Endothelial cell of umbilical vein (primary cell): Measurements from ENCODE around the gene CDX1. TPM values are rescaled to one million over a fixed set of nuclear protein-coding genes. Genes with fewer than 3 reads are reported as not detected.

Experiments
- BruUV-seq: library from RNA; stranded (reverse); fragments of 400-500 nt; replicated peaks from 2 replicates; lab custom pipeline; 2021; lab: Mats Ljungman, UMichigan
- CTCF ChIA-PET: fragments of 300-600, 350-600 bp; sonication (Branson Sonifier 250); formaldehyde crosslinking; loops from one replicate; lab custom pipeline; 2021; ENCODE audit warnings: antibody characterized with exemption, inconsistent platforms; lab: Charles Lee
- POLR2A ChIA-PET: fragments of 300-600, 350-600 bp; sonication (Branson Sonifier 250); formaldehyde crosslinking; loops from one replicate; lab custom pipeline; 2021; ENCODE audit warnings: antibody characterized with exemption, inconsistent platforms; lab: Charles Lee
- DNase-seq: peaks from one replicate; pipeline ENCODE4 v3.0.0-alpha.2; 2011; ENCODE audit warnings: low read depth, low spot score
- FAIRE-seq: peaks from 2 replicates; lab custom pipeline; 2011; peaks lifted over from hg19 to GRCh38; lab: Jason Lieb, UNC
- H2AFZ ChIP-seq: 2 replicates; pipeline ENCODE4 v1.6.0; 2012; ENCODE audit warnings: low read depth, low read length, control low read depth, inconsistent platforms
- H3K27ac ChIP-seq: 2 replicates; pipeline ENCODE4 v1.5.1; 2011; ENCODE audit warnings: low read depth, mild to moderate bottlenecking, control low read depth, low read length, moderate library complexity; ENCODE audit not compliant: insufficient read depth
- H3K27me3 ChIP-seq, 2 experiments: 2 replicates each; pipeline versions ENCODE4 v1.6.0 to v1.6.1; 2011; ENCODE audit warnings: low read length in 2 of 2, mixed read lengths in 1 of 2; ENCODE audit not compliant: control insufficient read depth in 2 of 2, insufficient read depth in 2 of 2
- H3K36me3 ChIP-seq, 2 experiments: 2 replicates in 1 of 2; 3 replicates in 1 of 2; pipeline ENCODE4 v1.5.1; 2011; ENCODE audit warnings: low read length in 2 of 2, mild to moderate bottlenecking in 1 of 2, moderate library complexity in 1 of 2; ENCODE audit not compliant: control insufficient read depth in 2 of 2, insufficient read depth in 2 of 2; ENCODE audit errors: extremely low read depth in 1 of 2
- H3K4me1 ChIP-seq: 3 replicates; pipeline ENCODE4 v1.5.1; 2011; ENCODE audit warnings: mild to moderate bottlenecking, low read length; ENCODE audit not compliant: control insufficient read depth, insufficient read depth; ENCODE audit errors: extremely low read depth
- H3K4me2 ChIP-seq: 2 replicates; pipeline ENCODE4 v1.6.1; 2011; ENCODE audit warnings: low read length, control low read depth, mixed read lengths; ENCODE audit not compliant: insufficient read depth
- H3K4me3 ChIP-seq, 3 experiments: fragments of 200-600 bp in 1 of 3; sonication (generic), shearing (Covaris generic) in 1 of 3; replicated peaks in 1 of 3; 2 replicates each; pipeline ENCODE4 v1.5.1; 2011 to 2016; ENCODE audit warnings: control low read depth in 3 of 3, low read length in 3 of 3, mild to moderate bottlenecking in 2 of 3, inconsistent platforms in 1 of 3, low read depth in 1 of 3, moderate library complexity in 1 of 3; ENCODE audit not compliant: insufficient read depth in 1 of 3
- H3K79me2 ChIP-seq: 2 replicates; pipeline ENCODE4 v1.6.0; 2012; ENCODE audit warnings: low read length, inconsistent platforms; ENCODE audit not compliant: control insufficient read depth, insufficient read depth
- H3K9ac ChIP-seq: replicated peaks from 2 replicates; pipeline ENCODE3; 2011; ENCODE audit warnings: low read length, control low read depth; ENCODE audit not compliant: insufficient read depth; ENCODE audit errors: extremely low read depth
- H3K9me1 ChIP-seq: replicated peaks from 3 replicates; pipeline ENCODE4 v1.6.0; 2011; ENCODE audit warnings: mild to moderate bottlenecking, low read length; ENCODE audit not compliant: control insufficient read depth, insufficient read depth; ENCODE audit errors: extremely low read depth
- H3K9me3 ChIP-seq: replicated peaks from 2 replicates; pipeline ENCODE4 v1.5.1; 2012; ENCODE audit warnings: low read length, inconsistent platforms; ENCODE audit not compliant: control insufficient read depth, insufficient read depth
- H4K20me1 ChIP-seq: replicated peaks from 2 replicates; pipeline ENCODE3; 2011; ENCODE audit warnings: mild to moderate bottlenecking, low read length; ENCODE audit not compliant: control insufficient read depth, insufficient read depth; ENCODE audit errors: extremely low read depth
- EZH2 ChIP-seq: IDR thresholded peaks from 2 replicates; pipeline ENCODE4 v1.6.1; 2012; ENCODE audit warnings: borderline replicate concordance, low read depth, mild to moderate bottlenecking, moderate library complexity, low read length, inconsistent platforms; ENCODE audit not compliant: severe bottlenecking
- FOS ChIP-seq: IDR thresholded peaks from 2 replicates; pipeline ENCODE4 v1.6.1; 2011; ENCODE audit warnings: mild to moderate bottlenecking, low read length, moderate library complexity, borderline replicate concordance; ENCODE audit not compliant: insufficient read depth
- GATA2 ChIP-seq: IDR thresholded peaks from 2 replicates; pipeline ENCODE4 v1.7.0; 2011; ENCODE audit warnings: low read depth, mild to moderate bottlenecking, moderate library complexity, mixed read lengths, low read length; ENCODE audit not compliant: insufficient read length, insufficient read depth
- JUN ChIP-seq: IDR thresholded peaks from 2 replicates; pipeline ENCODE4 v1.6.1; 2011; ENCODE audit warnings: borderline replicate concordance, low read depth; ENCODE audit not compliant: insufficient read length, insufficient read depth
- dilution Hi-C: fragments of 300-500 bp; cut with MboI; formaldehyde crosslinking; loops from one replicate; pipeline ENCODE4 v1.15.0; 2019; ENCODE audit warnings: low sequenced_read_pairs; ENCODE audit not compliant: extremely low pct_ligation_motif_present
- intact Hi-C: fragments of 100-400 bp; cut with micrococcal nuclease; formaldehyde crosslinking; loops from one replicate; pipeline ENCODE4 v1.10.0; 2022
- polyA plus RNA-seq, 4 experiments: library from polyadenylated mRNA; depleted of rRNA in 3 of 4; stranded (reverse) in 3 of 4; unstranded in 1 of 4; fragments of >200 nt; gene quantifications; 2 replicates each; pipeline versions ENCODE4 v1.2.1 to v1.2.3, GENCODE V29; 2011 to 2012; ENCODE audit warnings: missing spikeins in 1 of 4
- total RNA-seq: library from RNA; stranded (reverse); gene quantifications from 2 replicates; pipeline ENCODE4 v1.2.3, GENCODE V29; 2021

The CDX1 gene
- total and polyA plus RNA-seq, 2 donors (not counting 3 experiments of a cell fraction or from before 2014, with no cell fraction given): not detected

DNA sequence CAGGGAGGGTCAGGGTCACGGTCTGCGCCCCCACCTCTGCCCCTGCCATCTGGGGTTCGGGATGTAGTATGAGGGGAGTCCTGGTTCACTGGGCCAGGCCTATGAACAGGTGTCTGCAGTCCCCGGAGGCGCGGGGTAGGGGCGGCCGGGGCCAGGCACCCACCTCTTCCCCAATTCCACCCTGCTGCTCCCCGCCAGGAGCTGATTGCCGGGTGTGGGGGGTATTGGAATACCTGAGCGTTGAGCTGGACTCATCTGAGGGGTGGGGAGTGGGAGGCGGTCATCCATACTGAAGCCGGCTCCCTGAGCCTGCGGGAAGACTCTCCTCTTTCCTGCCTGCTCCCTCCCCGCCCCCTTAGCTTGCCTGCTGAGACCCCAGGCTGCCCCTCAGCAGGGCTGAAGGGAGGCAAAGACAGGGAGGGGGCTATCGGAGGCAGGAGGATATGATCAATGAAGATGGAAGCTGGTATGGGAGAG lies 24.0 kb downstream of the CDX1 start:
- peak; percentile 19 for TF ChIP-seq EZH2
- no peak for TF ChIP-seq FOS
- Histone ChIP-seq H2AFZ (no peak overlapping the region), H3K9me3 (no peaks in the 10 kb centered on the region), H3K79me2 (no peaks in the 10 kb centered on the region), H3K36me3 (no peaks in the 10 kb centered on the region), H3K9me1 (no peaks in the 10 kb centered on the region), H3K4me3 (no peak overlapping the region), H3K9ac (no peak overlapping the region), H3K27ac (no peak overlapping the region), H4K20me1 (no peaks in the 10 kb centered on the region), H3K4me1 (no peaks in the 10 kb centered on the region), H3K4me2 (no peak overlapping the region), H3K27me3 (peaks cover 55 to 58% of the 10 kb centered on the region in 2 experiments)
- ChIA-PET CTCF (no interaction called here), POLR2A (no interaction called here)
- no peak for FAIRE-seq
- dilution Hi-C loops: no loop called here
- intact Hi-C loops: no loop called here
- no peak for DNase-seq
- BruUV-seq: no TSS peak

GRCh38 chr5:150190987-150191386 lies 24.4 kb downstream of the CDX1 start:
- dilution Hi-C loops: no loop called here
- no peaks in the 10 kb centered on the region for H3K36me3 ChIP-seq
- no peak overlapping the region for H3K9ac ChIP-seq
- no peaks in the 10 kb centered on the region for H4K20me1 ChIP-seq
- H3K9me1 ChIP-seq: no peaks in the 10 kb centered on the region
- no peaks in the 10 kb centered on the region for H3K79me2 ChIP-seq
- no peak overlapping the region for H2AFZ ChIP-seq
- H3K4me3 ChIP-seq: no peak overlapping the region
- no peak overlapping the region for H3K4me2 ChIP-seq
- CTCF ChIA-PET: interaction anchor here (2.6 kb wide), 1 partner anchor 15 kb away, joined by 10 read pairs; no protein-coding TSS in a partner anchor
- H3K9me3 ChIP-seq: no peaks in the 10 kb centered on the region
- intact Hi-C loops: no loop called here
- DNase-seq (no peak), FAIRE-seq (no peak)
- no peak overlapping the region for H3K27ac ChIP-seq
- no TSS peak for BruUV-seq
- peaks cover 55 to 58% of the 10 kb centered on the region in 2 experiments for H3K27me3 ChIP-seq
- no peak for TF ChIP-seq GATA2
- TF ChIP-seq JUN: no peak
- no peaks in the 10 kb centered on the region for H3K4me1 ChIP-seq
- POLR2A ChIA-PET: no interaction called here
